GM18502 (cell line): ENCODE measurements around the gene OTUD1.

ENCODE experiments used
- ATAC-seq: cut with Tn5 transposase; IDR thresholded peaks from one replicate; pipeline ENCODE4 v1.9.1; 2021; ENCODE audit warnings: mild to moderate bottlenecking; ENCODE audit not compliant: unreplicated experiment, poor library complexity

Gene OTUD1

GRCh38 chr10:23459308-23459939 lies 20.5 kb downstream of the OTUD1 start:
- ATAC-seq = no peak

- ATAC-seq = no peak
Observed at GRCh38 chr10:23461557-23461956, 22.7 kb downstream of the OTUD1 start.

- no peak for ATAC-seq
Observed at GRCh38 chr10:23467012-23467411, 28.1 kb downstream of the OTUD1 start.

GRCh38 chr10:23467548-23467947 lies 28.7 kb downstream of the OTUD1 start:
- no peak for ATAC-seq

GRCh38 chr10:23469596-23470237 lies 30.8 kb downstream of the OTUD1 start:
- ATAC-seq = no peak

- ATAC-seq = no peak
Observed at GRCh38 chr10:23472181-23472580, 33.3 kb downstream of the OTUD1 start.

GRCh38 chr10:23474081-23474480 lies 35.2 kb downstream of the OTUD1 start:
- no peak for ATAC-seq

GRCh38 chr10:23474626-23475025 lies 35.8 kb downstream of the OTUD1 start:
- no peak for ATAC-seq

GRCh38 chr10:23478570-23478969 lies 39.7 kb downstream of the OTUD1 start:
- ATAC-seq = no peak

- no peak for ATAC-seq
Observed at GRCh38 chr10:23479798-23480473, 41.1 kb downstream of the OTUD1 start.

GRCh38 chr10:23481363-23481961 lies 42.6 kb downstream of the OTUD1 start:
- ATAC-seq = no peak

- no peak for ATAC-seq
Observed at GRCh38 chr10:23490115-23490514, 51.2 kb downstream of the OTUD1 start.
